ENCODE results near the gene ALDH7A1.

Gene ALDH7A1

GRCh38 chr5:126488443-126489065, 106.5 kb downstream of the ALDH7A1 start:
- Histone ChIP-seq H3K36me3 (no peaks in the 10 kb centered on the region), H3K27ac (no peak overlapping the region), H3K27me3 (no peaks in the 10 kb centered on the region), H3K4me1 (ENCODE audit: control insufficient read depth in 1 of 2, insufficient read depth in 1 of 2, low read depth in 1 of 2, low read length in 1 of 2) (no peaks in the 10 kb centered on the region), H3K4me3 (ENCODE audit: low read depth in 1 of 2, low read length in 1 of 2) (no peak overlapping the region), H3K9me3 (no peaks in the 10 kb centered on the region)
- no peak for TF ChIP-seq CTCF (IDR thresholded peaks at IDR 0.05)

- Histone ChIP-seq H3K27me3 (no peaks in the 10 kb centered on the region), H3K4me1 (ENCODE audit: control insufficient read depth in 1 of 2, insufficient read depth in 1 of 2, low read depth in 1 of 2, low read length in 1 of 2) (no peaks in the 10 kb centered on the region), H3K36me3 (no peaks in the 10 kb centered on the region), H3K4me3 (ENCODE audit: low read depth in 1 of 2, low read length in 1 of 2) (no peak overlapping the region), H3K9me3 (no peaks in the 10 kb centered on the region), H3K27ac (no peak overlapping the region)
- TF ChIP-seq CTCF (IDR thresholded peaks at IDR 0.05), result no peak
These were observed 107.4 kb downstream of the ALDH7A1 start for GRCh38 chr5:126487596-126487995.

GRCh38 chr5:126486332-126486731, 108.7 kb downstream of the ALDH7A1 start:
- Histone ChIP-seq H3K4me3 (ENCODE audit: low read depth in 1 of 2, low read length in 1 of 2) (no peak overlapping the region), H3K9me3 (no peaks in the 10 kb centered on the region), H3K27ac (no peak overlapping the region), H3K36me3 (no peaks in the 10 kb centered on the region), H3K4me1 (ENCODE audit: control insufficient read depth in 1 of 2, insufficient read depth in 1 of 2, low read depth in 1 of 2, low read length in 1 of 2) (no peaks in the 10 kb centered on the region), H3K27me3 (no peaks in the 10 kb centered on the region)
- no peak for TF ChIP-seq CTCF (IDR thresholded peaks at IDR 0.05)

GRCh38 chr5:126484253-126484652, 110.8 kb downstream of the ALDH7A1 start:
- Histone ChIP-seq H3K36me3 (no peaks in the 10 kb centered on the region), H3K27me3 (no peaks in the 10 kb centered on the region), H3K27ac (no peak overlapping the region), H3K4me1 (ENCODE audit: control insufficient read depth in 1 of 2, insufficient read depth in 1 of 2, low read depth in 1 of 2, low read length in 1 of 2) (no peaks in the 10 kb centered on the region), H3K4me3 (ENCODE audit: low read depth in 1 of 2, low read length in 1 of 2) (no peak overlapping the region), H3K9me3 (no peaks in the 10 kb centered on the region)
- no peak for TF ChIP-seq CTCF (IDR thresholded peaks at IDR 0.05)

- TF ChIP-seq CTCF (IDR thresholded peaks at IDR 0.05), result no peak
- Histone ChIP-seq H3K4me1 (ENCODE audit: control insufficient read depth in 1 of 2, insufficient read depth in 1 of 2, low read depth in 1 of 2, low read length in 1 of 2) (no peaks in the 10 kb centered on the region), H3K4me3 (ENCODE audit: low read depth in 1 of 2, low read length in 1 of 2) (no peak overlapping the region), H3K9me3 (no peaks in the 10 kb centered on the region), H3K27me3 (no peaks in the 10 kb centered on the region), H3K27ac (no peak overlapping the region), H3K36me3 (no peaks in the 10 kb centered on the region)
These were observed 111.9 kb downstream of the ALDH7A1 start for GRCh38 chr5:126483156-126483555.

GRCh38 chr5:126482591-126482990, 112.4 kb downstream of the ALDH7A1 start:
- Histone ChIP-seq H3K4me3 (ENCODE audit: low read depth in 1 of 2, low read length in 1 of 2) (no peak overlapping the region), H3K27ac (no peak overlapping the region), H3K36me3 (no peaks in the 10 kb centered on the region), H3K4me1 (ENCODE audit: control insufficient read depth in 1 of 2, insufficient read depth in 1 of 2, low read depth in 1 of 2, low read length in 1 of 2) (no peaks in the 10 kb centered on the region), H3K9me3 (no peaks in the 10 kb centered on the region), H3K27me3 (no peaks in the 10 kb centered on the region)
- TF ChIP-seq CTCF (IDR thresholded peaks at IDR 0.05), result no peak
